Endothelial cell of umbilical vein (primary cell): ENCODE measurements around the gene AKTIP. TPM values are rescaled to one million over a fixed set of nuclear protein-coding genes. Genes with fewer than 3 reads are reported as not detected.
"Not testable (repeated sequence)": the region's sequence is repeated elsewhere in the genome, so short reads cannot be mapped to it uniquely, and the experiment has no call there.

Source experiments
- BruUV-seq: library from RNA; stranded (reverse); fragments of 400-500 nt; replicated peaks from 2 replicates; lab custom pipeline; 2021; lab: Mats Ljungman, UMichigan
- CTCF ChIA-PET: fragments of 300-600, 350-600 bp; sonication (Branson Sonifier 250); formaldehyde crosslinking; loops from one replicate; lab custom pipeline; 2021; ENCODE audit warnings: antibody characterized with exemption, inconsistent platforms; lab: Charles Lee
- POLR2A ChIA-PET: fragments of 300-600, 350-600 bp; sonication (Branson Sonifier 250); formaldehyde crosslinking; loops from one replicate; lab custom pipeline; 2021; ENCODE audit warnings: antibody characterized with exemption, inconsistent platforms; lab: Charles Lee
- DNase-seq: peaks from one replicate; pipeline ENCODE4 v3.0.0-alpha.2; 2011; ENCODE audit warnings: low read depth, low spot score
- FAIRE-seq: peaks from 2 replicates; lab custom pipeline; 2011; peaks lifted over from hg19 to GRCh38; lab: Jason Lieb, UNC
- H2AFZ ChIP-seq: 2 replicates; pipeline ENCODE4 v1.6.0; 2012; ENCODE audit warnings: low read depth, low read length, control low read depth, inconsistent platforms
- H3K27ac ChIP-seq: 2 replicates; pipeline ENCODE4 v1.5.1; 2011; ENCODE audit warnings: low read depth, mild to moderate bottlenecking, control low read depth, low read length, moderate library complexity; ENCODE audit not compliant: insufficient read depth
- H3K27me3 ChIP-seq, 2 experiments: 2 replicates each; pipeline versions ENCODE4 v1.6.0 to v1.6.1; 2011; ENCODE audit warnings: low read length in 2 of 2, mixed read lengths in 1 of 2; ENCODE audit not compliant: control insufficient read depth in 2 of 2, insufficient read depth in 2 of 2
- H3K36me3 ChIP-seq, 2 experiments: 2 replicates in 1 of 2; 3 replicates in 1 of 2; pipeline ENCODE4 v1.5.1; 2011; ENCODE audit warnings: low read length in 2 of 2, mild to moderate bottlenecking in 1 of 2, moderate library complexity in 1 of 2; ENCODE audit not compliant: control insufficient read depth in 2 of 2, insufficient read depth in 2 of 2; ENCODE audit errors: extremely low read depth in 1 of 2
- H3K4me1 ChIP-seq: 3 replicates; pipeline ENCODE4 v1.5.1; 2011; ENCODE audit warnings: mild to moderate bottlenecking, low read length; ENCODE audit not compliant: control insufficient read depth, insufficient read depth; ENCODE audit errors: extremely low read depth
- H3K4me2 ChIP-seq: 2 replicates; pipeline ENCODE4 v1.6.1; 2011; ENCODE audit warnings: low read length, control low read depth, mixed read lengths; ENCODE audit not compliant: insufficient read depth
- H3K4me3 ChIP-seq, 3 experiments: fragments of 200-600 bp in 1 of 3; sonication (generic), shearing (Covaris generic) in 1 of 3; replicated peaks in 1 of 3; 2 replicates each; pipeline ENCODE4 v1.5.1; 2011 to 2016; ENCODE audit warnings: control low read depth in 3 of 3, low read length in 3 of 3, mild to moderate bottlenecking in 2 of 3, inconsistent platforms in 1 of 3, low read depth in 1 of 3, moderate library complexity in 1 of 3; ENCODE audit not compliant: insufficient read depth in 1 of 3
- H3K79me2 ChIP-seq: 2 replicates; pipeline ENCODE4 v1.6.0; 2012; ENCODE audit warnings: low read length, inconsistent platforms; ENCODE audit not compliant: control insufficient read depth, insufficient read depth
- H3K9ac ChIP-seq: replicated peaks from 2 replicates; pipeline ENCODE3; 2011; ENCODE audit warnings: low read length, control low read depth; ENCODE audit not compliant: insufficient read depth; ENCODE audit errors: extremely low read depth
- H3K9me1 ChIP-seq: replicated peaks from 3 replicates; pipeline ENCODE4 v1.6.0; 2011; ENCODE audit warnings: mild to moderate bottlenecking, low read length; ENCODE audit not compliant: control insufficient read depth, insufficient read depth; ENCODE audit errors: extremely low read depth
- H3K9me3 ChIP-seq: replicated peaks from 2 replicates; pipeline ENCODE4 v1.5.1; 2012; ENCODE audit warnings: low read length, inconsistent platforms; ENCODE audit not compliant: control insufficient read depth, insufficient read depth
- H4K20me1 ChIP-seq: replicated peaks from 2 replicates; pipeline ENCODE3; 2011; ENCODE audit warnings: mild to moderate bottlenecking, low read length; ENCODE audit not compliant: control insufficient read depth, insufficient read depth; ENCODE audit errors: extremely low read depth
- EZH2 ChIP-seq: IDR thresholded peaks from 2 replicates; pipeline ENCODE4 v1.6.1; 2012; ENCODE audit warnings: borderline replicate concordance, low read depth, mild to moderate bottlenecking, moderate library complexity, low read length, inconsistent platforms; ENCODE audit not compliant: severe bottlenecking
- FOS ChIP-seq: IDR thresholded peaks from 2 replicates; pipeline ENCODE4 v1.6.1; 2011; ENCODE audit warnings: mild to moderate bottlenecking, low read length, moderate library complexity, borderline replicate concordance; ENCODE audit not compliant: insufficient read depth
- MAX ChIP-seq: IDR thresholded peaks from 2 replicates; pipeline ENCODE4 v1.6.1; 2011; ENCODE audit not compliant: insufficient read depth, insufficient read length
- dilution Hi-C: fragments of 300-500 bp; cut with MboI; formaldehyde crosslinking; loops from one replicate; pipeline ENCODE4 v1.15.0; 2019; ENCODE audit warnings: low sequenced_read_pairs; ENCODE audit not compliant: extremely low pct_ligation_motif_present
- intact Hi-C: fragments of 100-400 bp; cut with micrococcal nuclease; formaldehyde crosslinking; loops from one replicate; pipeline ENCODE4 v1.10.0; 2022
- polyA plus RNA-seq, 4 experiments: library from polyadenylated mRNA; depleted of rRNA in 3 of 4; stranded (reverse) in 3 of 4; unstranded in 1 of 4; fragments of >200 nt; gene quantifications; 2 replicates each; pipeline versions ENCODE4 v1.2.1 to v1.2.3, GENCODE V29; 2011 to 2012; ENCODE audit warnings: missing spikeins in 1 of 4
- total RNA-seq: library from RNA; stranded (reverse); gene quantifications from 2 replicates; pipeline ENCODE4 v1.2.3, GENCODE V29; 2021

AKTIP gene
- total and polyA plus RNA-seq, 2 donors (not counting 3 experiments of a cell fraction or from before 2014, with no cell fraction given): 25.1 to 32.7 TPM

DNA sequence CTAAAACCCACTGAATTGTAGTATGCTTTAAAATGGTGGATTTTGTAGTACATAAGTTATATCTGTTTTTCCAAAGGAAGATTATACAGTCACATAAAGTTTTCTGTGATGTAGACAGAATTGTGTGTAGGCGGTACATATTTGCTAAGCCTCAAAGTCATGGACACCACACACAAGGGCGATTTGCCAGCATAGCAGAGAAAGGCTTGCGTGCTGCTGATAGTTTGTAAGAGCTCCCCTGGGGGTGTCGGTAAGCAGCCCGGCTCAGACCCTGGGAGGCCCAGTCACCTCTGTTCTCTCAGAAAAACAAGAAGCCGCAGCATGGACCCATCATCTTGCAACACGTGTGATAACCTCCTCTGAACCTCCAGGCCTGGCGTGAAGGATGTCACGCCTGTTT, 38.3 kb upstream of the AKTIP start:
- no peaks in the 10 kb centered on the region for H3K9me1 ChIP-seq
- no TSS peak for BruUV-seq
- peaks cover 0 to 7% of the 10 kb centered on the region in 2 experiments for H3K27me3 ChIP-seq
- no peak overlapping the region for H3K9ac ChIP-seq
- no peak overlapping the region for H3K27ac ChIP-seq
- intact Hi-C loops: no loop called here
- CTCF ChIA-PET: interaction anchor here (1.4 kb wide), 1 partner anchor 9 kb away, joined by 5 read pairs; no protein-coding TSS in a partner anchor
- H3K4me1 ChIP-seq: no peaks in the 10 kb centered on the region
- dilution Hi-C loops: no loop called here
- H3K36me3 ChIP-seq: no peaks in the 10 kb centered on the region
- POLR2A ChIA-PET: no interaction called here
- FAIRE-seq: no peak
- H3K79me2 ChIP-seq: no peaks in the 10 kb centered on the region
- no peak for DNase-seq
- no peak overlapping the region for H2AFZ ChIP-seq
- no peak for TF ChIP-seq FOS
- TF ChIP-seq MAX: no peak
- TF ChIP-seq EZH2: no peak
- no peak overlapping the region for H3K4me2 ChIP-seq
- H4K20me1 ChIP-seq: no peaks in the 10 kb centered on the region
- H3K9me3 ChIP-seq: no peaks in the 10 kb centered on the region
- no peak overlapping the region for H3K4me3 ChIP-seq

DNA sequence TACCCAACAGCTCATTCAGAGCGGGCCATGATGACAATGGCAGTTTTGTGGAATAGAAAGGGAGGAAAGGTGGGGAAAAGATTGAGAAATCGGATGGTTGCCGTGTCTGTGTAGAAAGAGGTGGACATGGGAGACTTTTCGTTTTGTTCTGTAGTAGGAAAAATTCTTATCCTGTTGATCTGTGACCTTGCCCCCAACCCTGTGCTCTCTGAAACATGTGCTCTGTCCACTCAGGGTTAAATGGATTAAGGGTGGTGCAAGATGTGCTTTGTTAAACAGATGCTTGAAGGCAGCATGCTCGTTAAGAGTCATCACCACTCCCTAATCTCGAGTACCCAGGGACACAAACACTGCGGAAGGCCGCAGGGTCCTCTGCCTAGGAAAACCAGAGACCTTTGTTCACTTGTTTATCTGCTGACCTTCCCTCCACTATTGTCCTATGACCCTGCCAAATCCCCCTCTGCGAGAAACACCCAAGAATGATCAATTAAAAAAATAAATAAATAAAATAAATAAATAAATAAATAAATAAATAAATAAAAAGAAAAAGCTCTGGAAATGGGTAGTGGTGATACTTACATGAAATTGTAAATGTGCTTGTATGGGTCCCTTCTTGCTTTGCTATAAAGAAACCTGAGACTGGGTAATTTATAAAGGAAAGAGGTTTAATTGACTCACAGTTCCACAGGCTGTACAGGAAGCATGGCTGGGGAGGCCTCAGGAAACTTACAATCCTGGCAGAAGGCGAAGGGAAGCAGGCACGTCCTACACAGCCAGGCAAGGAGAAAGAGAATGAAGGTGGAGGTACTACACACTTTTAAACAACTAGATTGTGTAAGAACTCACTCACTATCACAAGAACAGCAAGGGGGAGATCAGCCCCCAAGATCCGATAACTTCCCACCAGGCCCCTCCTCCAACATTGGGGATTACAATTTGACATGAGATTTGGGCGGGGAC, 37.0 kb upstream of the AKTIP start:
- DNase-seq, H3K9ac ChIP-seq, H2AFZ ChIP-seq, intact Hi-C loops, FAIRE-seq, H3K9me1 ChIP-seq, H3K4me3 ChIP-seq, H4K20me1 ChIP-seq, H3K27me3 ChIP-seq, H3K4me1 ChIP-seq, H3K36me3 ChIP-seq, H3K4me2 ChIP-seq, dilution Hi-C loops, H3K9me3 ChIP-seq, BruUV-seq, POLR2A ChIA-PET, H3K27ac ChIP-seq, H3K79me2 ChIP-seq: not testable (repeated sequence)
- CTCF ChIA-PET: interaction anchor here (1.4 to 1.9 kb wide), 2 partner anchors 10 kb away, joined by 4 to 5 read pairs; no protein-coding TSS in a partner anchor

DNA sequence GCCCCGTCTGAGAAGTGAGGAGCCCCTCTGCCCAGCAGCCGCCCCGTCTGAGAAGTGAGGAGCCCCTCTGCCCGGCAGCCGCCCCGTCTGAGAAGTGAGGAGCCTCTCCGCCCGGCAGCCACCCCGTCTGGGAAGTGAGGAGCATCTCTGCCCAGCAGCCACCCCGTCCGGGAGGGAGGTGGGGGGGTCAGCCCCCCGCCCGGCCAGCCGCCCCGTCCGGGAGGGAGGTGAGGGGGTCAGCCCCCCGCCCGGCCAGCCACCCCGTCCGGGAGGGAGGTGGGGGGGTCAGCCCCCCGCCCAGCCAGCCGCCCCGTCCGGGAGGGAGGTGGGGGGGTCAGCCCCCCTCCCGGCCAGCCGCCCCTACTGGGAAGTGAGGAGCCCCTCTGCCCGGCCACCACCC, 36.3 kb upstream of the AKTIP start:
- dilution Hi-C loops, intact Hi-C loops, H2AFZ ChIP-seq, H3K9me1 ChIP-seq, H3K9me3 ChIP-seq, H3K4me3 ChIP-seq, H3K36me3 ChIP-seq, FAIRE-seq, H4K20me1 ChIP-seq, H3K79me2 ChIP-seq, H3K4me2 ChIP-seq, H3K9ac ChIP-seq, POLR2A ChIA-PET, DNase-seq, H3K27me3 ChIP-seq, H3K27ac ChIP-seq, H3K4me1 ChIP-seq, BruUV-seq: not testable (repeated sequence)
- CTCF ChIA-PET: interaction anchor here (1.9 kb wide), 1 partner anchor 10 kb away, joined by 4 read pairs; no protein-coding TSS in a partner anchor
